K562 (cell line): Measurements from ENCODE around the gene ZNF629. TPM values are rescaled to one million over a fixed set of nuclear protein-coding genes. Genes with fewer than 3 reads are reported as not detected.

ENCODE experiments used
- ARID2 ChIP-seq: fragments of 450-650 bp; IDR thresholded peaks from 2 replicates; pipeline ENCODE4 v1.6.1; 2017; ENCODE audit warnings: antibody characterized with exemption, mild to moderate bottlenecking
- ASH1L ChIP-seq: fragments of 450-650 bp; IDR thresholded peaks from 2 replicates; pipeline ENCODE4 v1.6.1; 2018; ENCODE audit warnings: borderline replicate concordance, mild to moderate bottlenecking, low read depth; ENCODE audit not compliant: partially characterized antibody
- ATF3 ChIP-seq, 2 experiments: fragments of 450-650 bp in 1 of 2; sonication (generic) in 1 of 2; formaldehyde crosslinking in 1 of 2; IDR thresholded peaks in 1 of 2; conservative IDR thresholded peaks in 1 of 2; 2 replicates each; pipeline versions ENCODE4 v1.6.1 to v1.8.1; 2016 to 2023; ENCODE audit warnings: mild to moderate bottlenecking in 2 of 2, moderate library complexity in 2 of 2, inconsistent platforms in 1 of 2, missing genetic modification reagents in 1 of 2
- ATF4 ChIP-seq: fragments of 450-650 bp; formaldehyde crosslinking; IDR thresholded peaks from 2 replicates; pipeline ENCODE4 v1.4.0; 2022; ENCODE audit warnings: mild to moderate bottlenecking, moderate library complexity
- BRD9 ChIP-seq: fragments of 450-650 bp; IDR thresholded peaks from 2 replicates; pipeline ENCODE4 v1.6.1; 2018; ENCODE audit warnings: low read depth; ENCODE audit not compliant: partially characterized antibody
- CCNT2 ChIP-seq: IDR thresholded peaks from 2 replicates; pipeline ENCODE4 v1.6.1; 2011; ENCODE audit warnings: borderline replicate concordance, low read depth, mild to moderate bottlenecking, moderate library complexity, mixed read lengths, low read length; ENCODE audit not compliant: insufficient read length; ENCODE audit errors: extremely low read depth
- DLX4 ChIP-seq: fragments of 250-450 bp; sonication (Bioruptor Pico); IDR thresholded peaks from 2 replicates; pipeline ENCODE4 v1.6.1; 2021; ENCODE audit warnings: mild to moderate bottlenecking
- EP300 ChIP-seq: IDR thresholded peaks from 2 replicates; pipeline ENCODE4 v1.6.1; 2012; ENCODE audit warnings: low read length, improper control_type of control experiment
- FOXK1 ChIP-seq: sonication (generic); formaldehyde crosslinking; IDR thresholded peaks from 2 replicates; pipeline ENCODE4 v1.8.0; 2022; ENCODE audit warnings: missing genetic modification reagents, mild to moderate bottlenecking, borderline replicate concordance
- GABPB1 ChIP-seq: sonication (generic); formaldehyde crosslinking; IDR thresholded peaks from 2 replicates; pipeline ENCODE4 v1.8.0; 2022; ENCODE audit warnings: mild to moderate bottlenecking, missing genetic modification reagents
- U2AF1 ChIP-seq: fragments of 200-400 bp; formaldehyde crosslinking; optimal IDR thresholded peaks from 2 replicates; pipeline ENCODE3; 2017; ENCODE audit warnings: mild to moderate bottlenecking, low read depth, low read length, moderate library complexity
- ZFPM2 ChIP-seq: fragments of 250-450 bp; sonication (Bioruptor Pico); IDR thresholded peaks from 2 replicates; pipeline ENCODE4 v1.5.1; 2022; ENCODE audit warnings: mild to moderate bottlenecking
- ZKSCAN8 ChIP-seq: fragments of 200-800 bp; sonication (Bioruptor generic); IDR thresholded peaks from 2 replicates; pipeline ENCODE4 v1.6.1; 2016; ENCODE audit warnings: missing genetic modification characterization, missing compliant biosample characterization
- ZNF282 ChIP-seq: sonication (generic); formaldehyde crosslinking; IDR thresholded peaks from 2 replicates; pipeline ENCODE4 v1.8.1; 2023; ENCODE audit warnings: missing genetic modification reagents
- ZNF75A ChIP-seq: fragments of 450-650 bp; formaldehyde crosslinking; IDR thresholded peaks from 2 replicates; pipeline ENCODE4 v1.4.0; 2020; ENCODE audit warnings: mild to moderate bottlenecking
- ZNF830 ChIP-seq: fragments of 250-450 bp; sonication (Bioruptor Pico); IDR thresholded peaks from 2 replicates; pipeline ENCODE4 v1.5.0; 2021; ENCODE audit warnings: mild to moderate bottlenecking
- polyA plus RNA-seq, 8 experiments: library from polyadenylated mRNA; depleted of rRNA in 4 of 8; stranded (reverse) in 5 of 8; unstranded in 3 of 8; fragments of >200 nt; fragmentation: Nextera tagmentation in 2 of 8; fragmentation: Illumina TruSeq in 1 of 8; extraction: Ambion mirVana in 2 of 8; extraction: Trizol in 1 of 8; gene quantifications; 2 replicates each; pipeline versions ENCODE4 v1.2.1 to v1.2.3, GENCODE V29; 2011 to 2014; ENCODE audit warnings: inconsistent platforms in 1 of 8, missing spikeins in 1 of 8
- total RNA-seq, 7 experiments: library from RNA; depleted of rRNA in 6 of 7; stranded (reverse); fragments of >200 nt in 6 of 7; fragmentation: Illumina TruSeq in 2 of 7; extraction: Trizol in 2 of 7; gene quantifications; 2 replicates each; pipeline versions ENCODE4 v1.2.1 to v1.2.3, GENCODE V29; 2011 to 2021; ENCODE audit warnings: low replicate concordance in 1 of 7
- TF ChIP-seq, protein P1 (sequence below): fragments of 450-650 bp; IDR thresholded peaks from 2 replicates; pipeline ENCODE4 v1.6.1; 2014; ENCODE audit warnings: low read depth, mild to moderate bottlenecking, moderate library complexity, borderline replicate concordance
- TF ChIP-seq, protein P2 (sequence below): fragments of 200-800 bp; sonication (Bioruptor generic); IDR thresholded peaks from 2 replicates; pipeline ENCODE4 v1.6.1; 2017; ENCODE audit warnings: missing genetic modification characterization, missing compliant biosample characterization
- TF ChIP-seq, protein P3 (sequence below), 2 experiments: IDR thresholded peaks; 2 replicates each; pipeline ENCODE4 v1.6.1; 2011; ENCODE audit warnings: borderline replicate concordance in 1 of 2, control low read depth in 1 of 2, low read depth in 1 of 2, low read length in 1 of 2, mild to moderate bottlenecking in 1 of 2, mixed read lengths in 1 of 2, moderate library complexity in 1 of 2; ENCODE audit not compliant: insufficient read depth in 1 of 2, insufficient read length in 1 of 2, poor library complexity in 1 of 2, severe bottlenecking in 1 of 2; ENCODE audit errors: extremely low read depth in 1 of 2

The ZNF629 gene
- total and polyA plus RNA-seq, 9 of the 15 experiments (the other 6 are each of a cell fraction or from before 2014, with no cell fraction given) = 0.44 to 18.8 (median 7.4) TPM

- TF ChIP-seq ZNF830 (CRISPR knock-in tag) (peak; percentile 92), CCNT2 (peak; percentile 78), BRD9 (no peak), ATF4 (CRISPR knock-in tag) (peak; percentile 92), U2AF1 (peak; percentile 87), GABPB1 (CRISPR knock-in tag) (peak; percentile 88), ZKSCAN8 (no peak), EP300 (0 out of 2 replicates have a peak, but pooled peaks have one; percentile 31), ASH1L (no peak), ZNF282 (peak; percentile 60; the same call in 1 of the 2 replicates), ARID2 (0 out of 2 replicates have a peak, but pooled peaks have one; percentile 20), DLX4 (CRISPR knock-in tag) (no peak), FOXK1 (CRISPR knock-in tag) (no peak), ZFPM2 (CRISPR knock-in tag) (peak; percentile 9; the same call in 1 of the 2 replicates), ATF3 (IDR thresholded peaks at IDR 0.05) (peak; percentile 93), ATF3 (CRISPR knock-in tag; conservative IDR thresholded peaks at IDR 0.05) (peak; percentile 69; the same call in 1 of the 2 replicates), ZNF75A (CRISPR knock-in tag) (0 out of 2 replicates have a peak, but pooled peaks have one; percentile 26)
- TF ChIP-seq, protein P1, sequence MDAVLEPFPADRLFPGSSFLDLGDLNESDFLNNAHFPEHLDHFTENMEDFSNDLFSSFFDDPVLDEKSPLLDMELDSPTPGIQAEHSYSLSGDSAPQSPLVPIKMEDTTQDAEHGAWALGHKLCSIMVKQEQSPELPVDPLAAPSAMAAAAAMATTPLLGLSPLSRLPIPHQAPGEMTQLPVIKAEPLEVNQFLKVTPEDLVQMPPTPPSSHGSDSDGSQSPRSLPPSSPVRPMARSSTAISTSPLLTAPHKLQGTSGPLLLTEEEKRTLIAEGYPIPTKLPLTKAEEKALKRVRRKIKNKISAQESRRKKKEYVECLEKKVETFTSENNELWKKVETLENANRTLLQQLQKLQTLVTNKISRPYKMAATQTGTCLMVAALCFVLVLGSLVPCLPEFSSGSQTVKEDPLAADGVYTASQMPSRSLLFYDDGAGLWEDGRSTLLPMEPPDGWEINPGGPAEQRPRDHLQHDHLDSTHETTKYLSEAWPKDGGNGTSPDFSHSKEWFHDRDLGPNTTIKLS = peak; percentile 74; the same call in 1 of the 2 replicates
- TF ChIP-seq, protein P2, sequence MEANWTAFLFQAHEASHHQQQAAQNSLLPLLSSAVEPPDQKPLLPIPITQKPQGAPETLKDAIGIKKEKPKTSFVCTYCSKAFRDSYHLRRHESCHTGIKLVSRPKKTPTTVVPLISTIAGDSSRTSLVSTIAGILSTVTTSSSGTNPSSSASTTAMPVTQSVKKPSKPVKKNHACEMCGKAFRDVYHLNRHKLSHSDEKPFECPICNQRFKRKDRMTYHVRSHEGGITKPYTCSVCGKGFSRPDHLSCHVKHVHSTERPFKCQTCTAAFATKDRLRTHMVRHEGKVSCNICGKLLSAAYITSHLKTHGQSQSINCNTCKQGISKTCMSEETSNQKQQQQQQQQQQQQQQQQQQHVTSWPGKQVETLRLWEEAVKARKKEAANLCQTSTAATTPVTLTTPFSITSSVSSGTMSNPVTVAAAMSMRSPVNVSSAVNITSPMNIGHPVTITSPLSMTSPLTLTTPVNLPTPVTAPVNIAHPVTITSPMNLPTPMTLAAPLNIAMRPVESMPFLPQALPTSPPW = no peak
- TF ChIP-seq, protein P3, sequence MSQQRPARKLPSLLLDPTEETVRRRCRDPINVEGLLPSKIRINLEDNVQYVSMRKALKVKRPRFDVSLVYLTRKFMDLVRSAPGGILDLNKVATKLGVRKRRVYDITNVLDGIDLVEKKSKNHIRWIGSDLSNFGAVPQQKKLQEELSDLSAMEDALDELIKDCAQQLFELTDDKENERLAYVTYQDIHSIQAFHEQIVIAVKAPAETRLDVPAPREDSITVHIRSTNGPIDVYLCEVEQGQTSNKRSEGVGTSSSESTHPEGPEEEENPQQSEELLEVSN (IDR thresholded peaks at IDR 0.05; ENCODE audit: borderline replicate concordance in 1 of 2, extremely low read depth in 1 of 2, insufficient read depth in 1 of 2, insufficient read length in 1 of 2, low read depth in 1 of 2, low read length in 1 of 2, poor library complexity in 1 of 2, severe bottlenecking in 1 of 2) = peak; percentile 81 to 87
These were observed 11.4 kb downstream of the ZNF629 start (continued) for GRCh38 chr16:30775392-30776188.
